Measurements from ENCODE around the gene RPS14.

The RPS14 gene

GRCh38 chr5:150397782-150398721 is 51.5 kb downstream of the RPS14 start:
- DNase-seq (ENCODE audit: low read depth), result no peak
- TF ChIP-seq MAX (IDR thresholded peaks at IDR 0.05; ENCODE audit: low read depth, low read length) (no peak), POLR2A (IDR thresholded peaks at IDR 0.05; ENCODE audit: extremely low read depth, insufficient read length) (no peak)
- no peak overlapping the region for H3K4me3 ChIP-seq (ENCODE audit: low read depth, low read length)

- TF ChIP-seq POLR2A (IDR thresholded peaks at IDR 0.05; ENCODE audit: extremely low read depth, insufficient read length), result no peak
- TF ChIP-seq MAX (IDR thresholded peaks at IDR 0.05; ENCODE audit: low read depth, low read length), result no peak
- TF ChIP-seq MYC (IDR thresholded peaks at IDR 0.05; ENCODE audit: low read depth, low read length), result no peak
- TF ChIP-seq, protein P1, sequence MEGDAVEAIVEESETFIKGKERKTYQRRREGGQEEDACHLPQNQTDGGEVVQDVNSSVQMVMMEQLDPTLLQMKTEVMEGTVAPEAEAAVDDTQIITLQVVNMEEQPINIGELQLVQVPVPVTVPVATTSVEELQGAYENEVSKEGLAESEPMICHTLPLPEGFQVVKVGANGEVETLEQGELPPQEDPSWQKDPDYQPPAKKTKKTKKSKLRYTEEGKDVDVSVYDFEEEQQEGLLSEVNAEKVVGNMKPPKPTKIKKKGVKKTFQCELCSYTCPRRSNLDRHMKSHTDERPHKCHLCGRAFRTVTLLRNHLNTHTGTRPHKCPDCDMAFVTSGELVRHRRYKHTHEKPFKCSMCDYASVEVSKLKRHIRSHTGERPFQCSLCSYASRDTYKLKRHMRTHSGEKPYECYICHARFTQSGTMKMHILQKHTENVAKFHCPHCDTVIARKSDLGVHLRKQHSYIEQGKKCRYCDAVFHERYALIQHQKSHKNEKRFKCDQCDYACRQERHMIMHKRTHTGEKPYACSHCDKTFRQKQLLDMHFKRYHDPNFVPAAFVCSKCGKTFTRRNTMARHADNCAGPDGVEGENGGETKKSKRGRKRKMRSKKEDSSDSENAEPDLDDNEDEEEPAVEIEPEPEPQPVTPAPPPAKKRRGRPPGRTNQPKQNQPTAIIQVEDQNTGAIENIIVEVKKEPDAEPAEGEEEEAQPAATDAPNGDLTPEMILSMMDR (IDR thresholded peaks at IDR 0.05; ENCODE audit: low read depth, low read length), result no peak
- DNase-seq (ENCODE audit: low read depth), result no peak
- no peak overlapping the region for H3K4me3 ChIP-seq (ENCODE audit: low read depth, low read length)
Measured at GRCh38 chr5:150397146-150397781, 52.3 kb downstream of the RPS14 start.

DNA sequence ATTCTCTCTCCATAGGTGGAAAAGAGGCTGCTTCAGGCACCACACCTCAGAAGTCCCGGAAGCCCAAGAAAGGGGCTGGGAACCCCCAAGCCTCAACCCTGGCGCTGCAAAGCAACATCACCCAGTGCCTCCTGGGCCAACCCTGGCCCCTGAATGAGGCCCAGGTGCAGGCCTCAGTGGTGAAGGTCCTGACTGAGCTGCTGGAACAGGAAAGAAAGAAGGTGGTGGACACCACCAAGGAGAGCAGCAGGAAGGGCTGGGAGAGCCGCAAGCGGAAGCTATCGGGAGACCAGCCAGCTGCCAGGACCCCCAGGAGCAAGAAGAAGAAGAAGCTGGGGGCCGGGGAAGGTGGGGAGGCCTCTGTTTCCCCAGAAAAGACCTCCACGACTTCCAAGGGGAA is 53.3 kb downstream of the RPS14 start:
- H3K4me3 ChIP-seq (ENCODE audit: low read depth, low read length), result no peak overlapping the region
- no peak for DNase-seq (ENCODE audit: low read depth)
- TF ChIP-seq MAX (IDR thresholded peaks at IDR 0.05; ENCODE audit: low read depth, low read length) (no peak), POLR2A (IDR thresholded peaks at IDR 0.05; ENCODE audit: extremely low read depth, insufficient read length) (no peak)
- TF ChIP-seq, protein P1 (IDR thresholded peaks at IDR 0.05; ENCODE audit: low read depth, low read length), result no peak

DNA sequence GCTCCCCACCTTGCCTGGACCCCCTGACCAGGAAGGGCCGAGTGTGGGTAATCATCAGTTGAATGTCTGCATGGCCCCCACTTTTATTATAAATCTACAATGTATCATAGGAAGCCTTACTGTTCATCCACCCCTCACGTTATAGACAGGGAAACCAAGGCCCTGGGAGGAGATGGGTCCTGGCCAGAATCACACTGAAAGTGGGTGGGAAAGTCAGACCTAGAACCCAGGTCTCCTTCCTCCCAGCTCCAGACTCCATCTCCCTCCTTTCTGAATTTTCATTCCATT is 53.9 kb downstream of the RPS14 start:
- DNase-seq (ENCODE audit: low read depth), result no peak
- TF ChIP-seq POLR2A (IDR thresholded peaks at IDR 0.05; ENCODE audit: extremely low read depth, insufficient read length) (no peak), MYC (IDR thresholded peaks at IDR 0.05; ENCODE audit: low read depth, low read length) (no peak), MAX (IDR thresholded peaks at IDR 0.05; ENCODE audit: low read depth, low read length) (no peak)
- TF ChIP-seq, protein P1 (IDR thresholded peaks at IDR 0.05; ENCODE audit: low read depth, low read length), result no peak
- H3K4me3 ChIP-seq (ENCODE audit: low read depth, low read length), result no peak overlapping the region

GRCh38 chr5:150394912-150395687 is 54.4 kb downstream of the RPS14 start:
- DNase-seq (ENCODE audit: low read depth), result no peak
- no peak overlapping the region for H3K4me3 ChIP-seq (ENCODE audit: low read depth, low read length)
- TF ChIP-seq POLR2A (IDR thresholded peaks at IDR 0.05; ENCODE audit: extremely low read depth, insufficient read length) (no peak), MYC (IDR thresholded peaks at IDR 0.05; ENCODE audit: low read depth, low read length) (no peak), MAX (IDR thresholded peaks at IDR 0.05; ENCODE audit: low read depth, low read length) (no peak)
- TF ChIP-seq, protein P1 (IDR thresholded peaks at IDR 0.05; ENCODE audit: low read depth, low read length), result no peak

All from NB4 (cell line).